Pericardium fibroblast (primary cell): ENCODE data around the gene SPDYC. TPM values are rescaled to one million over a fixed set of nuclear protein-coding genes. Genes with fewer than 3 reads are reported as not detected.

ENCODE experiments used
- total RNA-seq: library from RNA; depleted of rRNA; stranded (reverse); fragments of >200 nt; gene quantifications from 2 replicates; pipeline ENCODE4 v1.2.3, GENCODE V29; 2015

Gene SPDYC
- not detected in 2 replicates for total RNA-seq

GRCh38 chr11:65170058-65170534 lies at the start of gene SPDYC:
TSS of gene SPDYC (plus strand) at chr11:65170233. CDS start at chr11:65171358, 1,125 bp downstream.

DNA sequence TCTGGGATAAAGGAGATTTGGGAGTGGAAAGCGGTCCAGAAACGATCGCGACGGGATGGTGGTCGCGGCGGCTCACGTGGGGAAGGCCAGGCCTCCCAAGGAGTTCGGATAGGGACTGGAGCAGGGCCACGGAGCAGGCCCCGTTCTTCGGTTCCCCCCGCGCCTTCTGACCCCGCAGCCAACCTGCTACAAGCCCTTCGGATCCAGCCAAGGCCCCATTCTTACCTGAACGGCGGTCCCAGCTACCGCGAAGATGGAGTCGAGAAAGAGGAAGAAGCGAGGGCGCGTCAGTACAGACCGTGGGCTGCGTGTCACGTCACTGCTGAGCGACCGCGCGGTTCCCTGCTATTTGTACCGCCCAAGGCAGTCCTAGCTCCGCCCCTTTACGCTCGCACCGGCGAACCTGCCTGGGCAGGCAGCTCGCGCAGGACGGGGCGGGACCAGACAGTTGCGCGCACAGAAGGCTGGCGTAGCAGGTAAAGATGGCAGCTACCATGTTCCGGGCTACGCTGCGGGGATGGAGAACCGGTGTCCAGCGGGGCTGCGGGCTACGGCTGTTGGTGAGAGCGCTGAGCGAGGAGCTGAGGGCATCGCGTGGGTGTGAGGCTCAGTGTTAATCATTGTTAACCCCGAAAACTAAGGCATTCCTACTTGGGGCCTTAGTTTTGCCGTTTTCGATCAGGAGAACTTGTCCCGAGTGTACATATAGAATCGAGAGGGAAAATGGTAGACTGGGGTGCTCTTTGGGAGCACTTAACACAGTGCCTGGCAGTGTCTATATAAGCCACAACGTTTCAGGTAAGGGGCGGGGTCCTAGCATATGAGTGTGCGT lies 48.0 kb upstream of the SPDYC start, which contains the start of the genes FAU and MRPL49:
TSS of gene FAU (minus strand) at position 270 of the 832 bp plus-strand sequence. CDS start 321 bp downstream, outside the sequence.
TSS of gene MRPL49 (plus strand) at position 457 of the 832 bp plus-strand sequence. CDS start at position 483, 26 bp downstream.

DNA sequence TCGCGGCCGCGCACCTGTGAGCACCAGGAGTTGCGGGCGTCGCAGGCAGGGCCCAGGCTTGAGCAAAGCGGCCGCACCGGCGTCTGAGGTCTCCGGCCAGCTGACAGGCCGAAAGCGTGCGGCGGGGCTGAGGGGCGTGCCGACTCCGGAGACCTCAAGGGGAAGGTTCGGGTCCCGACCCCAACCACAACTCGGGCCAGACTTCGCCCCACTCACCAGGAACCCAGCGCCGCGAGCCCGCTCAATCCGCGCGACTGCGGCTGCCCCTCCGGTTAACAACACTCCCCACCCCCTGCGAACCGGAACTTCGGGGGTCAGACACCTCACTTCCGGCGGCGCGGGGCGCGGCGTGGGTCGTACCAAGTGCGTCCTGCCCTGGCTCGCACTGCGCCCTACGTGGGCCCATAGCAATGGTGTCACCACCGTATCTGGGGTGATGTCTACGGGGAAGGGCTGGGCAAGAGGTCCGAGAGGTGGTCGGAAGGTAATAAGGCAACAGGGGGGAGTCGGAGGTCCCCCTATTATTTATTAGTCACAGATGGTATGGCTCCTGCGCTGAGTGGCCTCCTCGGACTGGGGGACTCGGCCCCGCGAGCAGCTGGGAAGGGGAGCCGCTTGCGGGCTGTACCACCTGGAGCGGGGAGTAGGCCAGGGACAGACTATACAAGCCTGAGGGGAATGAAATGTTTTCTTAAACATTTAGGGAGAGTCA lies 35.6 kb upstream of the SPDYC start, which contains the start of gene SYVN1:
TSS of gene SYVN1 (minus strand) at position 280 of the 712 bp plus-strand sequence. CDS start 918 bp downstream, outside the sequence.

GRCh38 chr11:65181569-65182257 lies 11.7 kb downstream of the SPDYC start, which contains the start of gene CAPN1:
TSS of gene CAPN1 (plus strand) at chr11:65181928. CDS start at chr11:65182702, 774 bp downstream.

Other genes starting within 250 kb of the SPDYC start
- 11.1 and 21.6 TPM in 2 replicates for gene PPP2R5B, start 245.5 kb upstream of the SPDYC start, total RNA-seq
- 0.35 TPM in 1 of 2 replicates, not detected in the other for gene GPHA2, start 234.3 kb upstream of the SPDYC start, total RNA-seq
- gene MAJIN, start 198.1 kb upstream of the SPDYC start, total RNA-seq = not detected in 2 replicates
- gene BATF2, start 173.3 kb upstream of the SPDYC start, total RNA-seq = 0.12 and 0.51 TPM in 2 replicates
- 116 and 119 TPM in 2 replicates for gene ARL2, start 156.1 kb upstream of the SPDYC start, total RNA-seq
- gene SNX15, start 142.8 kb upstream of the SPDYC start, total RNA-seq = 7.8 and 9.4 TPM in 2 replicates
- 19.7 and 23.5 TPM in 2 replicates for gene SAC3D1, start 129.0 kb upstream of the SPDYC start, total RNA-seq
- gene NAALADL1, start 111.7 kb upstream of the SPDYC start, total RNA-seq = 17.2 and 38.7 TPM in 2 replicates
- gene CDCA5, start 86.2 kb upstream of the SPDYC start, total RNA-seq = 1.2 and 2.9 TPM in 2 replicates
- 34.5 TPM in 2 replicates for gene ZFPL1, start 86.0 kb upstream of the SPDYC start, total RNA-seq
- gene VPS51, start 74.0 kb upstream of the SPDYC start, total RNA-seq = 197 and 427 TPM in 2 replicates
- 10.4 and 13.4 TPM in 2 replicates for gene TM7SF2, start 58.4 kb upstream of the SPDYC start, total RNA-seq
- gene ZNHIT2, start 52.5 kb upstream of the SPDYC start, total RNA-seq = 18.3 and 19.1 TPM in 2 replicates
- 456 and 558 TPM in 2 replicates for gene FAU, start 48.1 kb upstream of the SPDYC start, total RNA-seq
- 40.8 and 56.9 TPM in 2 replicates for gene MRPL49, start 47.9 kb upstream of the SPDYC start, total RNA-seq
- gene SYVN1, start 35.7 kb upstream of the SPDYC start, total RNA-seq = 13.2 and 22.1 TPM in 2 replicates
- gene CAPN1, start 11.7 kb downstream of the SPDYC start, total RNA-seq = 168 and 189 TPM in 2 replicates
- 2.6 and 3.7 TPM in 2 replicates for gene POLA2, start 91.7 kb downstream of the SPDYC start, total RNA-seq
- gene CDC42EP2, start 144.6 kb downstream of the SPDYC start, total RNA-seq = 35.6 and 79.6 TPM in 2 replicates
- gene DPF2, start 163.6 kb downstream of the SPDYC start, total RNA-seq = 32.4 and 36.6 TPM in 2 replicates
- gene TIGD3, start 184.5 kb downstream of the SPDYC start, total RNA-seq = 0.12 TPM in 1 of 2 replicates, not detected in the other
- 2.1 and 3.5 TPM in 2 replicates for gene SLC25A45, start 212.4 kb downstream of the SPDYC start, total RNA-seq
- gene FRMD8, start 216.4 kb downstream of the SPDYC start, total RNA-seq = 28.1 and 50.2 TPM in 2 replicates